GM12873 (cell line): ENCODE measurements around the gene CACNA2D3.

ENCODE experiments used
- CTCF ChIP-seq: IDR thresholded peaks from 2 replicates; pipeline ENCODE4 v1.5.1; 2012; ENCODE audit warnings: low read depth, mild to moderate bottlenecking, moderate library complexity, low read length, control low read depth; ENCODE audit not compliant: insufficient read depth; ENCODE audit errors: missing control alignments

Gene CACNA2D3

GRCh38 chr3:54781728-54782127, 659.4 kb downstream of the CACNA2D3 start:
- no peak for TF ChIP-seq CTCF

- no peak for TF ChIP-seq CTCF
These were observed 661.3 kb downstream of the CACNA2D3 start for GRCh38 chr3:54783611-54784010.

- no peak for TF ChIP-seq CTCF
These were observed 661.7 kb downstream of the CACNA2D3 start for GRCh38 chr3:54784021-54784420.

- TF ChIP-seq CTCF = no peak
These were observed 663.6 kb downstream of the CACNA2D3 start for GRCh38 chr3:54785976-54786375.

- no peak for TF ChIP-seq CTCF
These were observed 667.7 kb downstream of the CACNA2D3 start for GRCh38 chr3:54790051-54790450.

GRCh38 chr3:54791501-54792156, 669.3 kb downstream of the CACNA2D3 start:
- no peak for TF ChIP-seq CTCF

GRCh38 chr3:54792584-54792983, 670.2 kb downstream of the CACNA2D3 start:
- no peak for TF ChIP-seq CTCF
